ENCODE data around the gene RUVBL2.
"Not testable (repeated sequence)": the region's sequence is repeated elsewhere in the genome, so short reads cannot be mapped to it uniquely, and the experiment has no call there.

- TF ChIP-seq CTCF, EP300 (IDR thresholded peaks at IDR 0.05): not testable (repeated sequence)
Observed at GRCh38 chr19:49030323-49030722, 36.6 kb downstream of the RUVBL2 start.

Measured in tibial nerve (tissue), 4 donors.